HG02973 (cell line): ENCODE results near the gene KAT7.

Source experiments
- ATAC-seq: cut with Tn5 transposase; IDR thresholded peaks from one replicate; pipeline ENCODE4 v1.9.1; 2021; ENCODE audit warnings: moderate library complexity; ENCODE audit not compliant: unreplicated experiment

Gene KAT7

DNA sequence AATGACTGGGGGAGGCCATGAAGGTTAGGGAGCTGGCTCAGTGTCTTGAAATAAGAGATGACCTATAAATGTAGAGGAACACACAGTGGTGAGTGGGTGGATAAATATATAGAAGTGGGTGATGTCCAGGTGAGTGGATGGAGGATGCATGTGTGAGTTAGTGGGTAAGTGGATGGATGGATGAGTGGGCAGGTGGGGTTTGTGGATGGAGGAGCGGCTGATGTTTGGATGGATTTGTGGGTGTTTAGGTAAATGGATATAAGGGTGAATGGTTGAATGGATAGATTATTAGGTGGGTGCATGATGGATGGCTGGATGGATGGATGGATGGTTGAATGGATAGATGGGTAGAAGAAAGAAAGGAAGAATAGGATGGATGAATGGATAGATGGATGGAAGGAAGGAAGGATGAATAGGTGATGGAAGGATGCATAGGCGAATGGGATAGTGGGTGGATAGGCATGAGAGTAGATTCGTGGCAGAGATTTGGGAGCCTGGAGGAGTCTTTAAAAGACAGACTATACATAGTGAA is 78.5 kb downstream of the KAT7 start:
- no peak for ATAC-seq

DNA sequence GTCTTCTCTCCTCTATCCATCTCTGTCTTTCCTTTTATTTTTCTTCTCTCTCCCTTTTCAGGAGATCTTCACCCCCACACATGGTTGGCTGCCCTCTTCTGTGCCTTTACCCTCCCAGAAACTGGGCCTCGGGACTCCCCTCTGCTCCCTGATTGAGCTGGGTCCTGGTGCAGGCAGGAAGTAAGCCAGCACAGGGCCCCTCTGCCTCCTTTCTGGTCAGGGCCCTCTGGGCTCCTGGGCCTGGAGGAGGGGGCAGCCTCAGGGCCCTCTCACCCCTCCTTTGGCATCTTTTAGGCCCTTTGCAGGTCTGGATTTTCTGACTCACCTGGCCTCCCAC is 80.5 kb downstream of the KAT7 start:
- ATAC-seq: no peak

GRCh38 chr17:49870298-49870697 is 81.8 kb downstream of the KAT7 start:
- ATAC-seq: no peak

DNA sequence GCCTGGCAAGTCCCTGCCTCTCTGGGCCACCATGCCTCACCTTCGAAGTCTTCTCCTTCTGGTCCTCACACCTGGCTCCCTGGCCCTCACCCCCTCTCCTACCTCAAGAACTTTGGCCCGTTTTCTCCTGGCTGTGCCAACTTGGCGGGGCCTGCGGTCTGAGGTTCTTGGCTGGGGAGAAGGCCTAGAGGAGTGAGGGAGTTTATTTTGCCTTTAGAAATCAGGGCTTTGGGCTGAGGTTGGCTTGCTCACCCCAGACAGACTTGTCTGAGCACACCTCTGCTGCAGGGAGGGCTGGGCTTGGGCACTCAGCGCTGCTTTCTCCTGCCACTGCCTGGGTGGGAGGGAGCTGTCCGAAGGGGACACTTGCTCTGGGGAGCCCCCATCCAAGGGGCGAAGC is 82.7 kb downstream of the KAT7 start:
- ATAC-seq: no peak

- no peak for ATAC-seq
Observed at GRCh38 chr17:49872754-49873377, 84.4 kb downstream of the KAT7 start.

GRCh38 chr17:49873466-49873865 is 85.0 kb downstream of the KAT7 start:
- ATAC-seq: no peak

DNA sequence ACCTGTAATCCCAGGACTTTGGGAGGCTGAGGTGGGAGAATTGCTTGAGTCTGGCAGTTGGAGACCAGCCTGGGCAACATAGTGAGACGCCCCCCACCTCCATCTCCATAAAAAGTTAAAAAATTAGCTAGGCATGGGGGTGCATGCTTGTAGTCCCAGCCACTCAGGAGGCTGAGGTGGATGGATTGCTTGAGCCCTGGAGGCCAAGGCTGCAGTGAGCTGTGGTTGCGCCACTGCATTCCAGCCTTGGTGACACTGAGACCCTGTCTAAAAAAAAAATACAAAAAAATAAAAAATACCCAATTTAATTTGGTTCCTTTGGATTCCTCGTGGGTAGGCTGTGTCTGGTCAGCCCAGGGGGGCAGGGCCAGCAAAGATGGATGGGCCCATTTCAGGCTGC is 85.4 kb downstream of the KAT7 start:
- ATAC-seq: no peak

- no peak for ATAC-seq
Observed at GRCh38 chr17:49874911-49875310, 86.4 kb downstream of the KAT7 start.

DNA sequence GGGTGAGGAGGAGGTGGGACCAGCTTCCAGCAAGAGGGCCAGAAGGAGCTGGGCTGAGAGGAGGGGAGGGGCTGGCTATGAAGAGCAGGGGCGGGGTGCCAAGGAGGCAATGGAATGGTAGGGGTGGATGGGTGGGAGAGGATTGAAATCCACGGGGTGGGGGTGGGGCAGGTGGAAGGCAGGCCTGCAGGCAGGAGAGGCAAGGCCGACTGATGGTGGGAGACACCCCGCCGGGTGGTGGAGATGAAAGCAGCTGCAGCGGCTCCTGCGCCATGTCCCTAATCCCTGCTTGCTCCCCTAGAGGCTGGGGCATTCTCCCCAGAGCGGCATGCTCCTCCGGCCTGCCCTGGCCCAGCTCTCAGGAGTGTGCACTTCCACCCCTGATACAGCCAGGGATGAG is 87.2 kb downstream of the KAT7 start:
- no peak for ATAC-seq

DNA sequence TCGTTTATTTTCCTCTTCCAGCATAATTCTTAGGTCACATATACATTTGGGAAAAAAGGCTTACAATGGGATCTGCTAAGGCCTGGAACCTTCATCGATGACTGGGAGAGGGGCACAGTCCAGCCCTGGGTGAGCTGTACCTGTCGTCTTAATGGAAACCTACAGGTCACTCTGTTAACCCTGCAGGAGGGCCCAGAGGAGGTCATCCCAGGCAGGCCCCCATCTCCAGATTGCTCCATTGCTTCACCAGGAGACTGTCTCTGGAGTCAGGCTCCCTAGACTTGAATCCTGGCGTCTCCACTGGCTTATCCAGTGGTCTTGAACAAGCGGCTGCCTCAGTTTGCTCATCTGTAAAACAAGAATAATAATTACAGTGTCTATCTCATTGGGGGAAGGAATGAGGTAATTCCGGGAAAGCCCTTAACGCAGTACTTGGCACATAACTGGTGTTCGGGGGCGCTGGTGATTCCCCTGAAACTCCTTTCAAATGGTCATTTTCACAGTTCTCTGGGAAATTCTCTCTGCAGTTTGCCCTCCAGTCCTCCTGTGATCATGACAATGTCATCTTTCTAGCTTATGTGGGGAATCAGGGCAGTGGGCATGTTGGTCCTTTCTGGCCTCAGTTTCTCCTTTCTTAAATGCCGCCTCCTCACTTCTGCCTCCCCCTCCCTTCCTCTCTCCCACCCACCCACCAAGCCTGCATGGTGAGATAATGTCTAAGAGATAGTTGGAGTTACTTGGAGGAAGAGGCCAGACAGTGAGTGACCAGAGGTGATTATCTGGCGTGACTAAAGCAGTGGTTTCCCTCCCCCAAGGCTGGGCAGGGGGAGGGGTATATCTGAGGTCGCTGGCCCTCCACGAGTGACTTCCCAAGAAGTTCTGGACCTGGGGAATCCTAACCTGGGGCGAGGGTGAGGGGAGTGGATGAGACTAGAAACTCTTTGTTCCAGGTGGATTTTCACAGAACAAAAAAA is 90.7 kb downstream of the KAT7 start:
- ATAC-seq: no peak

DNA sequence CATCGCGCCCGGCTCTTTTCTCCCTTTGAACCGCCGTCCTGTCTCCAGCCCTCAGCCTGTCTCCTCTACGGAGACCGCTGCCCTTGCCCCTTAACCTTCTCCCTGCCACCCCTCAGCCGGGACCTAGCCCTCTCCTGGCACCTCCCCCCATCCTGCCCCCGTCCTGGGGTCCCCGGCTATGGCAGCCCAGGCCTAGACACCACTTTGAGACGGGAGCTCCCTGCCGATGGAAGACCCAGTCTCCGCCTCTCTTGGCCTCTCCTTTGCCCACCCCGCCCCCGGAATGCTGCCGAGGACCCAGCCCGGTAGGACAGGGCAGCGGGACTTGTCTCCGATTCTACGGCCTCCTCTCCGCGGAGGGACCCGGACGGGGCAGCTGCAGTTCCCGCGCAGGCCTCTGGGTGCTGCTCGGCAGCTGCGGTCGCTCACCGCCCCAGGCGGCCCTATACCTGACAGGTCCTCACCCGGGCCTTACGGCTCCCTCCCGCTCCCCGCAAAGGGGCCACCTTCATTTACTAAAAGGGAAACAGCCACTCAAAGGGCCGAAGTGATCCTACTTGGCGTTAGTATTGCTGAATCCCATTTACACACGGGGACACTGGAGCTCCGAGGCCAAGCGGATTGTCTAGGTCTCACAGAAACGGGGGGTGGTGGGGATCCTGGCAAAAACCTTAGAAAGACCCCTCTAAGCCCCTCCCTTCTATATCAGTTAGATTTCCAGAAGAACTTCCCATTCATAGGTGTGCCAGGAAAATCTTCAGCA is 92.0 kb downstream of the KAT7 start:
- no peak for ATAC-seq

GRCh38 chr17:49881054-49881402 is 92.5 kb downstream of the KAT7 start:
- no peak for ATAC-seq

DNA sequence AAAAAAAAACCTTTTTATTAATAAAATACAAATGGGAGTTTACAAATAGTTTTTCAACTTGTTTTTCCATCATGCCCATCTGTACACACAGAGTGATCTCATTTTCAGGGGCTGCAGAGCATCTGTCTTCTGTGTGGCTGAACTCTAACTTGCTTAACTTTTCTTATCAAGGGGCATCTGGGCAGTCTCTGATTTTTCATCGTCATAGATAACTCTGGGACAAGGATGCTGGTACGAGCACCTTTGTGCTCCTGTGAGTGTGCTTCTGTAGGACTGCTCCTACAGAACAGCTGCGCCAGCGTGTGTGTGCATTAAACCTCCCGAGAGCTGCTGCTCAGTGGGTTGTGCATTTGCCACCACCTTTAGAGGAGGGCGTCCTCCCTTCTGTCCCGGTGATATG is 94.0 kb downstream of the KAT7 start:
- ATAC-seq: no peak
